H9 (cell line): ENCODE data around the gene PROKR1. TPM values are rescaled to one million over a fixed set of nuclear protein-coding genes. Genes with fewer than 3 reads are reported as not detected.

Experiments
- DNase-seq: peaks from one replicate; pipeline ENCODE4 v3.0.0-alpha.2; 2017
- H2AFZ ChIP-seq: one replicate; pipeline ENCODE4 v1.6.1; 2013; ENCODE audit warnings: mild to moderate bottlenecking, low read length, control low read depth, moderate library complexity
- H2AK5ac ChIP-seq: 2 replicates; pipeline ENCODE4 v1.6.1; 2013; ENCODE audit warnings: low read length, control low read depth, mixed read lengths; ENCODE audit not compliant: insufficient read length
- H2BK120ac ChIP-seq: one replicate; pipeline ENCODE4 v1.6.1; 2013; ENCODE audit warnings: low read depth, mild to moderate bottlenecking, low read length, control low read depth, inconsistent platforms; ENCODE audit not compliant: poor library complexity, severe bottlenecking
- H2BK12ac ChIP-seq: 2 replicates; pipeline ENCODE4 v1.6.1; 2013; ENCODE audit warnings: low read length, control low read depth, mixed read lengths, low read depth; ENCODE audit not compliant: insufficient read length
- H2BK15ac ChIP-seq: 2 replicates; pipeline ENCODE4 v1.6.1; 2013; ENCODE audit warnings: low read depth, low read length, control low read depth
- H2BK20ac ChIP-seq: one replicate; pipeline ENCODE4 v1.6.1; 2013; ENCODE audit warnings: low read depth, mild to moderate bottlenecking, low read length, control low read depth, inconsistent platforms; ENCODE audit not compliant: poor library complexity, severe bottlenecking
- H2BK5ac ChIP-seq: 2 replicates; pipeline ENCODE4 v1.6.1; 2013; ENCODE audit warnings: low read length, control low read depth, mixed read lengths; ENCODE audit not compliant: insufficient read length
- H3K14ac ChIP-seq: 2 replicates; pipeline ENCODE4 v1.6.1; 2013; ENCODE audit warnings: low read length, control low read depth; ENCODE audit not compliant: insufficient read depth
- H3K18ac ChIP-seq: 2 replicates; pipeline ENCODE4 v1.6.1; 2013; ENCODE audit warnings: low read depth, mild to moderate bottlenecking, mixed read lengths, low read length, control low read depth; ENCODE audit not compliant: insufficient read length
- H3K23ac ChIP-seq: 2 replicates; pipeline ENCODE4 v1.6.1; 2013; ENCODE audit warnings: low read length, control low read depth, mixed read lengths, low read depth; ENCODE audit not compliant: insufficient read length
- H3K23me2 ChIP-seq: 2 replicates; pipeline ENCODE4 v1.6.1; 2013; ENCODE audit warnings: low read depth, mild to moderate bottlenecking, mixed read lengths, low read length, control low read depth; ENCODE audit not compliant: insufficient read length, poor library complexity, severe bottlenecking
- H3K27ac ChIP-seq: 2 replicates; pipeline ENCODE4 v1.5.1; 2013; ENCODE audit warnings: low read length, control low read depth, mixed read lengths, low read depth; ENCODE audit not compliant: insufficient read length
- H3K27me3 ChIP-seq: 2 replicates; pipeline ENCODE4 v1.6.1; 2013; ENCODE audit warnings: low read length, control low read depth, inconsistent platforms; ENCODE audit not compliant: insufficient read depth
- H3K4ac ChIP-seq: 2 replicates; pipeline ENCODE4 v1.6.1; 2013; ENCODE audit warnings: low read depth, mild to moderate bottlenecking, control low read depth, inconsistent platforms, low read length, moderate library complexity
- H3K4me1 ChIP-seq: 2 replicates; pipeline ENCODE4 v1.6.1; 2013; ENCODE audit warnings: low read length, control low read depth, inconsistent platforms; ENCODE audit not compliant: insufficient read depth
- H3K4me2 ChIP-seq: 2 replicates; pipeline ENCODE4 v1.6.1; 2013; ENCODE audit warnings: low read length, control low read depth, mixed read lengths; ENCODE audit not compliant: insufficient read length, insufficient read depth
- H3K56ac ChIP-seq: 2 replicates; pipeline ENCODE4 v1.6.1; 2013; ENCODE audit warnings: low read depth, mild to moderate bottlenecking, mixed read lengths, low read length, control low read depth; ENCODE audit not compliant: insufficient read length
- H3K79me1 ChIP-seq: 2 replicates; pipeline ENCODE4 v1.6.1; 2013; ENCODE audit warnings: low read depth, mild to moderate bottlenecking, moderate library complexity, low read length, control low read depth, inconsistent platforms; ENCODE audit not compliant: insufficient read depth, poor library complexity, severe bottlenecking
- H3K79me2 ChIP-seq: 2 replicates; pipeline ENCODE4 v1.6.1; 2013; ENCODE audit warnings: low read length, control low read depth, inconsistent platforms; ENCODE audit not compliant: insufficient read depth
- H3K9ac ChIP-seq: 2 replicates; pipeline ENCODE4 v1.6.1; 2013; ENCODE audit warnings: low read length, control low read depth, mixed read lengths; ENCODE audit not compliant: insufficient read length; ENCODE audit errors: extremely low read depth
- H3K9me3 ChIP-seq: one replicate; pipeline ENCODE4 v1.6.1; 2013; ENCODE audit warnings: low read depth, low read length, inconsistent platforms; ENCODE audit not compliant: control insufficient read depth
- H3T11ph ChIP-seq: one replicate; pipeline ENCODE4 v1.6.1; 2013; ENCODE audit warnings: mild to moderate bottlenecking, low read length, control low read depth, inconsistent platforms
- H4K20me1 ChIP-seq: one replicate; pipeline ENCODE4 v1.6.1; 2013; ENCODE audit not compliant: control insufficient read depth, insufficient read length, insufficient read depth
- H4K5ac ChIP-seq: 2 replicates; pipeline ENCODE4 v1.6.1; 2013; ENCODE audit warnings: low read depth, mild to moderate bottlenecking, mixed read lengths, low read length, control low read depth; ENCODE audit not compliant: insufficient read length
- H4K8ac ChIP-seq: replicated peaks from 2 replicates; pipeline ENCODE4 v1.6.1; 2013; ENCODE audit warnings: low read length, control low read depth, mixed read lengths, low read depth; ENCODE audit not compliant: insufficient read length
- H4K91ac ChIP-seq: 2 replicates; pipeline ENCODE4 v1.6.1; 2013; ENCODE audit warnings: low read depth, mild to moderate bottlenecking, moderate library complexity, mixed read lengths, low read length, control low read depth; ENCODE audit not compliant: insufficient read length
- H3K27ac Mint-ChIP-seq, 3 experiments: 2 replicates in 2 of 3; 3 replicates in 1 of 3; pipeline ENCODE4 v1.8.0; 2020 to 2021; ENCODE audit warnings: mixed read lengths in 3 of 3, mild to moderate bottlenecking in 1 of 3, moderate library complexity in 1 of 3
- H3K27me3 Mint-ChIP-seq: 2 replicates; pipeline ENCODE4 v1.8.0; 2021; ENCODE audit warnings: low read depth, mild to moderate bottlenecking, moderate library complexity, mixed read lengths
- H3K36me3 Mint-ChIP-seq, 3 experiments: 2 replicates in 2 of 3; 3 replicates in 1 of 3; pipeline ENCODE4 v1.8.0; 2020 to 2021; ENCODE audit warnings: low read depth in 3 of 3, mixed read lengths in 3 of 3; ENCODE audit not compliant: insufficient read depth in 1 of 3
- H3K4me1 Mint-ChIP-seq, 2 experiments: 2 replicates each; pipeline ENCODE4 v1.8.0; 2020; ENCODE audit warnings: mixed read lengths in 2 of 2
- H3K4me3 Mint-ChIP-seq, 2 experiments: 2 replicates in 1 of 2; 3 replicates in 1 of 2; pipeline ENCODE4 v1.8.0; 2020 to 2021; ENCODE audit warnings: mild to moderate bottlenecking in 2 of 2, mixed read lengths in 2 of 2, moderate library complexity in 1 of 2
- H3K9me3 Mint-ChIP-seq, 2 experiments: 2 replicates in 1 of 2; 3 replicates in 1 of 2; pipeline ENCODE4 v1.8.0; 2020; ENCODE audit warnings: mild to moderate bottlenecking in 2 of 2, mixed read lengths in 2 of 2, moderate library complexity in 1 of 2
- CTCF ChIP-seq: fragments of 200-600 bp; sonication (generic); conservative IDR thresholded peaks from 3 replicates; pipeline ENCODE4 v1.8.0; 2021; ENCODE audit warnings: antibody characterized with exemption, mild to moderate bottlenecking
- WGBS: extraction: QIAGEN DNeasy Blood & Tissue Kit; methylation state at CpG from one replicate; pipeline ENCODE4 v1.1.7; 2013; ENCODE audit warnings: missing lambda C conversion rate, low lambda C conversion rate, mixed read lengths; ENCODE audit not compliant: insufficient read length; ENCODE audit errors: extremely low coverage; 5-methylcytosine and 5-hydroxymethylcytosine counted together
- total RNA-seq: library from RNA; stranded (reverse); gene quantifications from 2 replicates; pipeline ENCODE4 v1.2.1, GENCODE V29; 2021

PROKR1 gene
- total RNA-seq, 1 experiment from 2014 or later, result 1.5 TPM

- WGBS, result no CpG with 5 or more reads among the region's 3 CpGs
- Histone ChIP-seq H2BK20ac (no peak overlapping the region), H3K14ac (no peak overlapping the region), H3K23ac (no peak overlapping the region), H3K27ac (no peak overlapping the region), H3K27me3 (no peaks in the 10 kb centered on the region), H3K9ac (no peak overlapping the region), H4K91ac (no peak overlapping the region), H4K20me1 (no peaks in the 10 kb centered on the region), H2BK15ac (no peak overlapping the region), H4K8ac (no peak overlapping the region), H4K5ac (no peak overlapping the region), H3K79me1 (no peaks in the 10 kb centered on the region), H2AFZ (no peak overlapping the region), H2BK5ac (no peak overlapping the region), H3K23me2 (no peaks in the 10 kb centered on the region), H2BK120ac (no peak overlapping the region), H3K4ac (no peak overlapping the region), H2AK5ac (no peak overlapping the region), H3K18ac (no peak overlapping the region), H3K4me2 (no peak overlapping the region), H3K4me1 (no peaks in the 10 kb centered on the region), H3K79me2 (no peaks in the 10 kb centered on the region), H3T11ph (no peak overlapping the region), H3K9me3 (no peaks in the 10 kb centered on the region), H3K56ac (no peak overlapping the region), H2BK12ac (no peak overlapping the region)
- no peak overlapping the region for H3K4me3 Mint-ChIP-seq
- peaks cover 18% of the 10 kb centered on the region in 2 experiments for H3K9me3 Mint-ChIP-seq
- DNase-seq, result no peak
- H3K4me1 Mint-ChIP-seq, result peaks cover 14 to 15% of the 10 kb centered on the region in 2 experiments
- TF ChIP-seq CTCF, result no peak
- H3K27ac Mint-ChIP-seq, result no peak overlapping the region
- peaks cover 3% of the 10 kb centered on the region; the same call in 1 of the 2 replicates for H3K27me3 Mint-ChIP-seq
- peaks cover 2 to 19% (median 14%) of the 10 kb centered on the region in 3 experiments for H3K36me3 Mint-ChIP-seq
Observed at GRCh38 chr2:68673631-68674030, 30.3 kb downstream of the PROKR1 start.
